ENCODE data around the gene PRKCA.

Gene PRKCA

GRCh38 chr17:66548158-66548557 lies 245.7 kb downstream of the PRKCA start:
- H3K4me3 ChIP-seq (ENCODE audit: low read length) = no peak overlapping the region
- no peak for DNase-seq (ENCODE audit: low read depth)
- TF ChIP-seq CTCF (conservative IDR thresholded peaks at IDR 0.05; ENCODE audit: low read depth, low read length) = no peak

GRCh38 chr17:66548659-66549310 lies 246.4 kb downstream of the PRKCA start:
- no peak for TF ChIP-seq CTCF (conservative IDR thresholded peaks at IDR 0.05; ENCODE audit: low read depth, low read length)
- H3K4me3 ChIP-seq (ENCODE audit: low read length) = no peak overlapping the region
- DNase-seq (ENCODE audit: low read depth) = no peak

GRCh38 chr17:66549311-66549704 lies 246.9 kb downstream of the PRKCA start:
- no peak for DNase-seq (ENCODE audit: low read depth)
- no peak for TF ChIP-seq CTCF (conservative IDR thresholded peaks at IDR 0.05; ENCODE audit: low read depth, low read length)
- H3K4me3 ChIP-seq (ENCODE audit: low read length) = no peak overlapping the region

GRCh38 chr17:66549731-66550207 lies 247.4 kb downstream of the PRKCA start:
- no peak overlapping the region for H3K4me3 ChIP-seq (ENCODE audit: low read length)
- no peak for TF ChIP-seq CTCF (conservative IDR thresholded peaks at IDR 0.05; ENCODE audit: low read depth, low read length)
- peak; percentile 85 for DNase-seq (ENCODE audit: low read depth)

- no peak for DNase-seq (ENCODE audit: low read depth)
- no peak overlapping the region for H3K4me3 ChIP-seq (ENCODE audit: low read length)
- TF ChIP-seq CTCF (conservative IDR thresholded peaks at IDR 0.05; ENCODE audit: low read depth, low read length) = no peak
These were observed 249.4 kb downstream of the PRKCA start for GRCh38 chr17:66551839-66552238.

- TF ChIP-seq CTCF (conservative IDR thresholded peaks at IDR 0.05; ENCODE audit: low read depth, low read length) = no peak
- no peak overlapping the region for H3K4me3 ChIP-seq (ENCODE audit: low read length)
- DNase-seq (ENCODE audit: low read depth) = no peak
These were observed 250.0 kb downstream of the PRKCA start for GRCh38 chr17:66552371-66552770.

- no peak overlapping the region for H3K4me3 ChIP-seq (ENCODE audit: low read length)
- no peak for DNase-seq (ENCODE audit: low read depth)
- no peak for TF ChIP-seq CTCF (conservative IDR thresholded peaks at IDR 0.05; ENCODE audit: low read depth, low read length)
These were observed 253.2 kb downstream of the PRKCA start for GRCh38 chr17:66555605-66556004.

Measured in retinal pigment epithelial cell (primary cell).